ENCODE results near the gene RSRC1.

DNA sequence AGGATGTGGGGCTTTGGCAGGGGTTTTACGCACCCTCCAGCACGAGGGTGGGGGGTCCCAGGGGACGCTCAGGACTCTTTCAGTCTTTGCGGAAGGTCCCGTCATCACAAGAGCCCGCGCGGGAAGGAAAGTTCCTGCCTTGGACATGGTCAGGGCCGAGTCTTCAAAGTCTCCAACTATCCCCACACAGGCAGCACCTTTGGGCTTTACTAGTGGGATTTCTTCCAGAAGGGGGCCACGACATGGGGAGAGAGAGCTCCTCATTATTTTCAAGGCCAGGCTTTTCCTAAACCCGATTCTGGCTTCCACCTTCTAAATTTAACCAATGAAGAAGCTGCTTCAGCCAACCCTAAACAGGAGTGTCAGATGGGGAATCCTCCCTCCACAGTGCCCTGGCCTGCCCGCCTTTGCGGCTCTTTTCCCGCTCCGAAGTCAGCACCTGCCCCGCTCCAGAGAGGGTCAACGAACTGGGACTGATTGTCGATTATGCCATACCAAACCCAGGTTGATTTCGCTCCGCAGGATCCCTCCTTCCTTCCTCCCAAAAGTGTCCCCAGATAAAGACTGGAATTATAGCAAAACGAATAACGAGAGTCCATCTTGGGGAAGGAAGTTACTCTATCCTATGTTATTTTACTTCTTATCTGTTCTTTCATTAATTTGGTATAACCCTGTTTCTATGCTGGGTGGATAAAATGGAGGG, 14.6 kb upstream of the RSRC1 start:
- TF ChIP-seq, protein P1, sequence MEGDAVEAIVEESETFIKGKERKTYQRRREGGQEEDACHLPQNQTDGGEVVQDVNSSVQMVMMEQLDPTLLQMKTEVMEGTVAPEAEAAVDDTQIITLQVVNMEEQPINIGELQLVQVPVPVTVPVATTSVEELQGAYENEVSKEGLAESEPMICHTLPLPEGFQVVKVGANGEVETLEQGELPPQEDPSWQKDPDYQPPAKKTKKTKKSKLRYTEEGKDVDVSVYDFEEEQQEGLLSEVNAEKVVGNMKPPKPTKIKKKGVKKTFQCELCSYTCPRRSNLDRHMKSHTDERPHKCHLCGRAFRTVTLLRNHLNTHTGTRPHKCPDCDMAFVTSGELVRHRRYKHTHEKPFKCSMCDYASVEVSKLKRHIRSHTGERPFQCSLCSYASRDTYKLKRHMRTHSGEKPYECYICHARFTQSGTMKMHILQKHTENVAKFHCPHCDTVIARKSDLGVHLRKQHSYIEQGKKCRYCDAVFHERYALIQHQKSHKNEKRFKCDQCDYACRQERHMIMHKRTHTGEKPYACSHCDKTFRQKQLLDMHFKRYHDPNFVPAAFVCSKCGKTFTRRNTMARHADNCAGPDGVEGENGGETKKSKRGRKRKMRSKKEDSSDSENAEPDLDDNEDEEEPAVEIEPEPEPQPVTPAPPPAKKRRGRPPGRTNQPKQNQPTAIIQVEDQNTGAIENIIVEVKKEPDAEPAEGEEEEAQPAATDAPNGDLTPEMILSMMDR (IDR thresholded peaks at IDR 0.05) = no peak
- TF ChIP-seq EP300 (IDR thresholded peaks at IDR 0.05) = no peak
- no peak for TF ChIP-seq POLR2A (IDR thresholded peaks at IDR 0.05)

All from sigmoid colon (tissue), 4 donors.